Activated CD8-positive, alpha-beta memory T cell treated with anti-CD3 and anti-CD28 coated beads, Interleukin-2, amount 10 ng/mL, durations not matched to agents 7 days and 5 days (primary cell): ENCODE results near the gene CD70. TPM values are rescaled to one million over a fixed set of nuclear protein-coding genes. Genes with fewer than 3 reads are reported as not detected.
"Not testable (repeated sequence)": the region's sequence is repeated elsewhere in the genome, so short reads cannot be mapped to it uniquely, and the experiment has no call there.

Source experiments
- ATAC-seq: fragments of 150-1000 bp; cut with Tn5 transposase; one replicate; pipeline ENCODE4 v1.10.0; 2021; ENCODE audit warnings: moderate library complexity
- CTCF ChIA-PET: fragments of 350-600 bp; sonication (Branson Sonifier 250); formaldehyde crosslinking; loops from one replicate; lab custom pipeline; 2021; ENCODE audit warnings: antibody characterized with exemption; lab: Charles Lee
- DNase-seq: peaks from one replicate; pipeline ENCODE4 v3.0.0-alpha.2; 2020
- H3K27ac Mint-ChIP-seq: one replicate; pipeline ENCODE4 v1.8.0; 2021; ENCODE audit warnings: mild to moderate bottlenecking, mixed read lengths
- H3K27me3 Mint-ChIP-seq: one replicate; pipeline ENCODE4 v1.8.0; 2021; ENCODE audit warnings: mixed read lengths
- H3K36me3 Mint-ChIP-seq: one replicate; pipeline ENCODE4 v1.8.0; 2021; ENCODE audit warnings: mild to moderate bottlenecking, mixed read lengths
- H3K4me1 Mint-ChIP-seq: one replicate; pipeline ENCODE4 v1.8.0; 2021; ENCODE audit warnings: mixed read lengths
- H3K4me3 Mint-ChIP-seq: one replicate; pipeline ENCODE4 v1.8.0; 2021; ENCODE audit warnings: mild to moderate bottlenecking, moderate library complexity, mixed read lengths
- H3K9me3 Mint-ChIP-seq: one replicate; pipeline ENCODE4 v1.8.0; 2022; ENCODE audit warnings: low read depth, mixed read lengths
- total RNA-seq, 2 experiments: library from RNA; stranded (reverse); gene quantifications; one replicate each; pipeline ENCODE4 v1.2.3, GENCODE V29; 2021

CD70 gene
- total RNA-seq, 2 experiments from 2014 or later, result 74.3 to 184 TPM

GRCh38 chr19:6590258-6590826, 608 bp downstream of the CD70 start:
- peak overlapping the region; percentile 97 for H3K4me3 Mint-ChIP-seq
- DNase-seq, result peak; percentile 54
- CTCF ChIA-PET, result interaction anchor here (0.6 to 3.3 kb wide), 4 partner anchors 38 to 74 kb away, joined by 3 to 16 read pairs (median 3); no protein-coding TSS in a partner anchor

GRCh38 chr19:6589711-6590257, 1.2 kb downstream of the CD70 start:
- no peaks in the 10 kb centered on the region for H3K9me3 Mint-ChIP-seq
- ATAC-seq (no peak), DNase-seq (no peak)
- peaks cover 69% of the 10 kb centered on the region for H3K4me1 Mint-ChIP-seq
- CTCF ChIA-PET, result interaction anchor here (1.3 to 3.3 kb wide), 2 partner anchors 37 to 42 kb away, joined by 3 to 16 read pairs; no protein-coding TSS in a partner anchor
- H3K27ac Mint-ChIP-seq, result peak overlapping the region; percentile 89
- H3K4me3 Mint-ChIP-seq, result peak overlapping the region; percentile 97
- peaks cover 45% of the 10 kb centered on the region for H3K36me3 Mint-ChIP-seq
- H3K27me3 Mint-ChIP-seq, result peaks cover 21% of the 10 kb centered on the region

More at GRCh38 chr19:6590258-6590826, 608 bp downstream of the CD70 start:
- peak; percentile 17 for ATAC-seq
- peak overlapping the region; percentile 89 for H3K27ac Mint-ChIP-seq
- H3K4me1 Mint-ChIP-seq, result peaks cover 67% of the 10 kb centered on the region
- H3K27me3 Mint-ChIP-seq, result peaks cover 21% of the 10 kb centered on the region
- H3K36me3 Mint-ChIP-seq, result peaks cover 40% of the 10 kb centered on the region
- no peaks in the 10 kb centered on the region for H3K9me3 Mint-ChIP-seq

DNA sequence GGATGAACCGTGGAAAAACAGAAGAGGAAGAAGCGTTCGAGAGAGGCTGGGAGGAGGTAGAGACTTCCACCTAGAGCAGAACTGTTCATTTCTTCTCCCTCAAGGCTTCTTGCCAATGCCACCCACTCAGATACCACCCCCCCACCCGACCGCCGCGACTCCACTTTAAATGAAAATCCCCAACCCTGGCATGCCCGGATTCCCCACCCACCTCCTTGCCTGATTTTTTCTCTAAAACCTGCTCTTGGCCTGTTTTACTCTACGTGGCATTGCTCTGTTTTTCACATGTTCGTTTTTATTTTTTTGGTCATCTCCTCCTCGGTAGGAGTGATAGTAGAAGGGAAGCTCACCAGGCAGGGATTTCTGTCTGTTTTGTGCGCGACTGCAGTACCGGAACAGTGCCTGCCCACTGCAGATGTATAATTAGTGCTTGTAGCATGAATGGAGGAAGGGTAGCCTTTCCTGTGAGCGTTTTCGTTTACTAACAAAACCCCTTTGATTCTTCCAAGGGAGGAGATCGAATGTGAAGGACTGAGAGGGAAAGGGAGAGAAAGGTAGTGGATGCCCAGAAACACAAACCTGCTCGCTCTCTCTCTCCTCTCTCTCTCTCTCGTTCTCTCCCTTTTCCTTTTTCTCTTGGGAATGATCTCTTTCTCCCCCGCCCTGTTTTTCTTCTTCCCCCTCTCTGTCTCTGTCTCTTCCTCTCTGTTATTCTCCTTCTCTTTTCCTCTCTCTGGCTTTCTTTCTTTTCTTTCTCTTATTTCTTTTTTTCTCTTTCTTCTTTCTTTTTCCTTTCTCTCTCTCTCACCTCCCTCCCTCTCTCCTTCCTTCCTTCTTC, 2.2 kb downstream of the CD70 start:
- H3K27me3 Mint-ChIP-seq, result peaks cover 21% of the 10 kb centered on the region

DNA sequence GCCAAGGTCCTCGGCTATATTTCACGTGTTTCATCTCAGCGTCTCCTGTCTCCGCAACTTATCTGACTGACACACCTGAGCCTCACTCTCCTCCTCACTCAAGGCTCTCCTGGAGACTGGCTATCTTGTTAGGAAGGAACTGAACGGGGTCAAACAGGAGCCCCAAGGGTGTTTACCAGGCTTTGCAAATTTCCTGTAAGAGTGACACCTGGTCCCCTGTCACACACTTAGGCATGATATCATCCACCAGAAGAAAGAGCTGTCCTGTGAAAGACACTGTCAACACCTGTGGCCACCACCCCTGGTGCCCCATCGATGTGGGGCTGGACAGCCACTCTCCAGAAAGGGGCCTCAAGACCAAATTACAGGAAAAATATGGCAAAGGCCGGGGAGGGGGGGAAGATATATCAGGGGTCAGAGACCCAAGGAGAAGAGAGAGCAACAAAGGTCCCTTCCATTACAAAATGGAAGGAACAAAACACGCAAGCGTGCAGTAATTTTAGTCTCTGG, 2.9 kb downstream of the CD70 start:
- DNase-seq (no peak), ATAC-seq (no peak)
- Mint-ChIP-seq H3K27ac (peak overlapping the region; percentile 30), H3K4me1 (peaks cover 58% of the 10 kb centered on the region), H3K9me3 (no peaks in the 10 kb centered on the region), H3K27me3 (peaks cover 21% of the 10 kb centered on the region), H3K36me3 (peaks cover 48% of the 10 kb centered on the region), H3K4me3 (peak overlapping the region; percentile 97)
- CTCF ChIA-PET, result interaction anchor here (0.9 to 3.3 kb wide), 6 partner anchors 10 to 72 kb away, joined by 3 to 16 read pairs (median 5); no protein-coding TSS in a partner anchor

More for the DNA sequence above, 2.2 kb downstream of the CD70 start:
- peak overlapping the region; percentile 71 for H3K27ac Mint-ChIP-seq
- H3K9me3 Mint-ChIP-seq, result no peaks in the 10 kb centered on the region
- H3K4me1 Mint-ChIP-seq, result peaks cover 63% of the 10 kb centered on the region
- no peak for ATAC-seq
- peak overlapping the region; percentile 97 for H3K4me3 Mint-ChIP-seq
- peaks cover 47% of the 10 kb centered on the region for H3K36me3 Mint-ChIP-seq
- CTCF ChIA-PET, result interaction anchor here (0.7 to 3.3 kb wide), 3 partner anchors 36 to 63 kb away, joined by 3 to 16 read pairs (median 3); no protein-coding TSS in a partner anchor
- no peak for DNase-seq

GRCh38 chr19:6587093-6587820, 3.7 kb downstream of the CD70 start:
- peak overlapping the region; percentile 97 for H3K4me3 Mint-ChIP-seq
- peaks cover 54% of the 10 kb centered on the region for H3K4me1 Mint-ChIP-seq
- peak overlapping the region; percentile 64 for H3K27ac Mint-ChIP-seq
- no peaks in the 10 kb centered on the region for H3K9me3 Mint-ChIP-seq
- H3K36me3 Mint-ChIP-seq, result peaks cover 50% of the 10 kb centered on the region
- CTCF ChIA-PET, result interaction anchor here (0.9 to 3.3 kb wide), 8 partner anchors 9 to 277 kb away, joined by 3 to 16 read pairs (median 4); no protein-coding TSS in a partner anchor
- ATAC-seq (peak; percentile 7), DNase-seq (no peak)
- H3K27me3 Mint-ChIP-seq, result peaks cover 26% of the 10 kb centered on the region

DNA sequence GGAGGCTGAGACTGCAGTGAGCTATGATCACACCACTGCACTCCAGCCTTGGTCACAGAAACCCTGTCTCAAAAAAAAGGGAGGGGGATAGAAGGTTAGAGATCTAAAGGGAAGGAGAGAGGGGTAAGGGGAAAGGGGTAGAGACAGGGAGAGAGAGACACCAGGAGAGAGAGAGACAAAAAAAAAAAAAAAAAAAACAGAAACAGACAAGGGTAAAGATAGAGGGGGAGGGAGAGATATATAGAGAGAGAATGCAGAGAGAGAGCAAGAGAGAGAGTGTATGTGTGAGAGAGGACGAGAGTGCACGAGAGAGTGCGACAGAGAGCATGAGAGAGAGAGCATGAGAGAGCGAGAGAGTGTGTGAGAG, 4.2 kb downstream of the CD70 start:
- Mint-ChIP-seq H3K27me3 (peaks cover 26% of the 10 kb centered on the region), H3K4me3 (peak overlapping the region; percentile 97), H3K27ac (peak overlapping the region; percentile 64), H3K4me1 (peaks cover 51% of the 10 kb centered on the region), H3K36me3 (peaks cover 50% of the 10 kb centered on the region), H3K9me3 (no peaks in the 10 kb centered on the region)
- ATAC-seq (no peak), DNase-seq (no peak)
- CTCF ChIA-PET, result interaction anchor here (1.1 to 3.3 kb wide), 6 partner anchors 14 to 277 kb away, joined by 3 to 16 read pairs (median 4); no protein-coding TSS in a partner anchor

DNA sequence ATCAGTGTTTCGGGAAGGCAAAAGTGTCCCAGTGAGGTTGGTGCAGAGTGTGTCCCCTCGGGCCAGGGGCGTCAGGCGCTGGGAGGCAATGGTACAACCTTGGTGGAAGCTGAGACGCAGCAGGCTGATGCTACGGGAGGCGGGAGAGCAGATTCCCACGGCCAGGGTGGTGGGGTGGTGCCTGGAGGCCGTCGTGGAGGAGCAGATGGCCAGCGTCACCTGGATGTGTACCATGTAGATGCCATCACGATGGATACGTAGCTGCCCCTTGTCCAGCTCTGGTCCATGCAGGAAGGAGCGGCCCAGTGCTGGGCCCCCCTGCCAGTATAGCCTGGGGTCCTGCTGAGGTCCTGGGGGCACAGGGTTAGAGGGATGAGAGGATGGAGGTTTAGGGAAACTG, 4.9 kb downstream of the CD70 start:
- H3K27ac Mint-ChIP-seq, result no peak overlapping the region
- no peaks in the 10 kb centered on the region for H3K9me3 Mint-ChIP-seq
- H3K4me1 Mint-ChIP-seq, result peaks cover 48% of the 10 kb centered on the region
- ATAC-seq, result no peak
- no peak overlapping the region for H3K4me3 Mint-ChIP-seq
- DNase-seq, result no peak
- peaks cover 26% of the 10 kb centered on the region for H3K27me3 Mint-ChIP-seq
- H3K36me3 Mint-ChIP-seq, result peaks cover 48% of the 10 kb centered on the region
- CTCF ChIA-PET, result interaction anchor here (1.1 to 2.1 kb wide), 3 partner anchors 16 to 278 kb away, joined by 3 to 9 read pairs (median 5); no protein-coding TSS in a partner anchor

DNA sequence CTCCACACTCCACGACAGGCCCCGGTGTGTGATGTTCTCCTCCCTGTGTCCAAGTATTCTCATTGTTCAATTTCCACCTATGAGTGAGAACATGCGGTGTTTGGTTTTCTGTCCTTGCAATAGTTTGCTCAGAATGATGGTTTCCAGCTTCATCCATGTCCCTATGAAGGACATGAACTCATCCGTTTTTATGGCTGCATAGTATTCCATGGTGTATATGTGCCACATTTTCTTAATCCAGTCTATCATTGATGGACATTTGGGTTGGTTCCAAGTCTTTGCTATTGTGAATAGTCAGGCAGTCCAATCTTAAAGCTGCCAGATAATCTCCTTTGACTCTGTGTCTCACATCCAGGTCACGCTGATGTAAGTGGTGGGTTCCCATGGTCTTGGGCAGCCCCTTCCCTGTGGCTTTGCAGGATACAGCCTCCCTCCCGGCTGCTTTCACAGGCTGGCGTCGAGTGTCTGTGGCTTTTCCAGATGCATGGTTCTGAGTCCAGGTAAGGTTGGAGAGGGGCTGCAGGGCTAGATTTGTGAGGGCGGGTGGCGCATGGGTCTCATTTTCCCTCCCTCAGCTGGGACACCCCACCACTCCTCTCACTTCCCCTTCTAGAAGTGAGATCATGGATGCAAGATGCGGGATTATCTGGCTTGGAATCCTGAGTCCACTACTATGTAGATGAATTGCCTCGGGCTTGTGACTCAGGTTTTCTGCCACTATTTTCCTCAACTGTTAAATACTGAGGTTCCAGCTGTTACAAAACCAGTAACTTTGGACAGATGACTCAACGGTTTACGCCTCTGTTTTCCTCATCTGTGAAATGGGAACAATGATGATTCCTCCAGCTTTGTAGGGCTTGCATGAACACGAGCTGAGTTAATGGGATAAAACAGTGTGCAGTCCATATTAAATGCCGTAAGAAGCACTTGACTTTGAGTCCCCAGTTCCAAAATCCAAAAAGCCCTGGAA, 8.2 kb downstream of the CD70 start:
- not testable (repeated sequence) for H3K4me3 Mint-ChIP-seq, H3K27me3 Mint-ChIP-seq, ATAC-seq, DNase-seq, H3K27ac Mint-ChIP-seq, H3K9me3 Mint-ChIP-seq
- CTCF ChIA-PET, result interaction anchor here (0.7 to 0.8 kb wide), 3 partner anchors 19 to 89 kb away, joined by 3 to 4 read pairs (median 4); no protein-coding TSS in a partner anchor
- H3K4me1 Mint-ChIP-seq, result peaks cover 44% of the 10 kb centered on the region
- H3K36me3 Mint-ChIP-seq, result peaks cover 40% of the 10 kb centered on the region

DNA sequence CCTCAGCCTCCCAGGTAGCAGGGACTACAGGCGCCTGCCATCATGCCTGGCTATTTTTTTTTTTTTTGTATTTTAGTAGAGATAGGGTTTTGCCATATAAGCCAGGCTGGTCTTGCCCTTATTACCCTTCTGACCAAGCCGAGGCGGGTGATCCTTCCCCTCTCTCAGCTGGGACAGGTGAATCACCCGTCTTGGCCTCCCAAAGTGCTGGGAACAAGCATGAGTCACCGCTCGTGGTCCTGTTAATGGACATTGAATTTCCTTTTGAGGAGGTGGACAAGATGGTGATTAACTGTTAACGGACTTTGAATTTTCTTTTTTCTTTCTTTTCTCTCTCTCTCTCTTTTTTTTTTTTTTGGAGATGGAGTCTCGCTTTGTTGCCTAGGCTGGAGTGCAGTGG, 10.6 kb downstream of the CD70 start:
- Mint-ChIP-seq H3K27ac (no peak overlapping the region), H3K9me3 (no peaks in the 10 kb centered on the region), H3K4me1 (peaks cover 26% of the 10 kb centered on the region), H3K36me3 (peaks cover 25% of the 10 kb centered on the region), H3K4me3 (no peak overlapping the region), H3K27me3 (peaks cover 5% of the 10 kb centered on the region)
- ATAC-seq, result no peak
- CTCF ChIA-PET, result no interaction called here
- DNase-seq, result no peak

DNA sequence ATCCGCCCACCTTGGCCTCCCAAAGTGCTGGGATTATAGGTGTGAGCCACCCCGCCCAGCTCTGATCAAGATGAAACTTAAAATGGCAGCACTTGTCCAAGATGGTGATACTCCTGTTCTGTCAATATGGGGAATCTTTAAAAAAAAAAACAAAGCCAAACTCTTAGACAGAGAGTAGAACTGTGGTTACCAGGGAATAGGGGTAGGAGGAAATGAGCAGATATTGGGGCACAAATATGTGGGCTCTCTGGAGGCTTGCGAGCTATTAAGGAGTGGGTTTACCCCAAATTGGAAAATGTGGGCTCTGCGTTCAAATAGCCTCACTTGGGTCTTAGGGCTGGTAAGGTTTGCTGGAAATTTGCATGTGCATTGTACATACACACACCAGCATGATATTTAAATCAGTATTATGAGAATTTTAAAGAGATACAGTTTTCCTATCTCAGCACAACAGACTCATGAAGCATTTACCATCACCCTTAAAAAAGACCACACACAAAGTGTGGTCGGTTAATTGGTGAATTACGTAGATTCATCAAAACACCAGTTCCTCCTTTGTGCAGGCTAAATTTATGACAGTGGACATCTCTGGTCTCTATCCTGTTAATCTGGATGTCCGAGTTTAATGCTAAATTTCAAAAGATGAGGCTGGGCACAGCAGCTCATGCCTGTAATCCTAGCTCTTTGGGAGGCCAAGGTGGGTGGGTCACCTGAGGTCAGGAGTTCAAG, 11.3 kb downstream of the CD70 start:
- Mint-ChIP-seq H3K27me3 (peaks cover 5% of the 10 kb centered on the region), H3K36me3 (peaks cover 20% of the 10 kb centered on the region), H3K4me1 (peaks cover 23% of the 10 kb centered on the region), H3K27ac (peak overlapping the region; percentile 22), H3K4me3 (no peak overlapping the region), H3K9me3 (no peaks in the 10 kb centered on the region)
- CTCF ChIA-PET, result interaction anchor here (2.6 kb wide), 1 partner anchor 8 kb away, joined by 6 read pairs; no protein-coding TSS in a partner anchor
- DNase-seq (no peak), ATAC-seq (no peak)
